Mesodermal cell (in vitro differentiated cells): ENCODE measurements around the gene ANKRD2.
"Not testable (repeated sequence)": the region's sequence is repeated elsewhere in the genome, so short reads cannot be mapped to it uniquely, and the experiment has no call there.

Source experiments
- H3K27ac ChIP-seq: 2 replicates; pipeline ENCODE4 v1.7.0; 2013; ENCODE audit warnings: mild to moderate bottlenecking, low read depth, low read length, moderate library complexity; ENCODE audit not compliant: severe bottlenecking
- H3K36me3 ChIP-seq: 2 replicates; pipeline ENCODE4 v1.7.1; 2013; ENCODE audit warnings: mild to moderate bottlenecking, low read length, moderate library complexity; ENCODE audit not compliant: control insufficient read depth, insufficient read depth
- H3K4me1 ChIP-seq: one replicate; pipeline ENCODE4 v1.7.1; 2013; ENCODE audit warnings: mild to moderate bottlenecking, low read length; ENCODE audit not compliant: insufficient read depth, control insufficient read depth, poor library complexity, severe bottlenecking
- H3K4me3 ChIP-seq: 2 replicates; pipeline ENCODE4 v1.7.0; 2013; ENCODE audit warnings: low read length, control low read depth, mild to moderate bottlenecking; ENCODE audit not compliant: insufficient read depth, poor library complexity, severe bottlenecking; ENCODE audit errors: extremely low read depth
- H3K9me3 ChIP-seq: 2 replicates; pipeline ENCODE4 v1.7.1; 2013; ENCODE audit warnings: mild to moderate bottlenecking, low read length, moderate library complexity; ENCODE audit not compliant: control insufficient read depth
- WGBS, 2 experiments: methylation state at CpG; one replicate each; pipeline ENCODE4 v1.1.5; 2013; ENCODE audit warnings: missing lambda C conversion rate in 2 of 2; ENCODE audit not compliant: insufficient coverage in 2 of 2; 5-methylcytosine and 5-hydroxymethylcytosine counted together

Gene ANKRD2

GRCh38 chr10:97562329-97562728, 10.2 kb upstream of the ANKRD2 start:
- not testable (repeated sequence) for H3K27ac ChIP-seq, H3K36me3 ChIP-seq, H3K4me1 ChIP-seq, H3K9me3 ChIP-seq, H3K4me3 ChIP-seq
- WGBS, 2 experiments: 94 to 100% methylated on average over 3 of the region's 5 CpGs

GRCh38 chr10:97563337-97563736, 9.2 kb upstream of the ANKRD2 start:
- Histone ChIP-seq H3K27ac (no peak overlapping the region), H3K4me3 (no peak overlapping the region), H3K36me3 (peaks cover 3% of the 10 kb centered on the region), H3K4me1 (peaks cover 2% of the 10 kb centered on the region), H3K9me3 (no peaks in the 10 kb centered on the region)
- 98 to 100% methylated on average over 3 to 4 of the region's 4 CpGs for WGBS, 2 experiments

GRCh38 chr10:97564776-97565175, 7.8 kb upstream of the ANKRD2 start:
- 95 to 96% methylated on average over 3 to 4 of the region's 4 CpGs for WGBS, 2 experiments
- no peak overlapping the region for H3K27ac ChIP-seq
- peaks cover 2% of the 10 kb centered on the region for H3K4me1 ChIP-seq
- no peak overlapping the region for H3K4me3 ChIP-seq
- H3K36me3 ChIP-seq: peaks cover 18% of the 10 kb centered on the region
- no peaks in the 10 kb centered on the region for H3K9me3 ChIP-seq

GRCh38 chr10:97566336-97566996, 6.1 kb upstream of the ANKRD2 start:
- peaks cover 28% of the 10 kb centered on the region for H3K36me3 ChIP-seq
- peaks cover 2% of the 10 kb centered on the region for H3K4me1 ChIP-seq
- H3K9me3 ChIP-seq: no peaks in the 10 kb centered on the region
- WGBS, 2 experiments: 100% methylated on average over 1 of the region's 2 CpGs; no CpG with 5 or more reads in 1 of the 2 experiments
- no peak overlapping the region for H3K4me3 ChIP-seq
- H3K27ac ChIP-seq: no peak overlapping the region

GRCh38 chr10:97567891-97568290, 4.7 kb upstream of the ANKRD2 start:
- peaks cover 6% of the 10 kb centered on the region for H3K4me1 ChIP-seq
- WGBS, 2 experiments: 91 to 95% methylated on average over 12 to 14 of the region's 15 CpGs

GRCh38 chr10:97570146-97570788, 2.3 kb upstream of the ANKRD2 start:
- Histone ChIP-seq H3K9me3 (no peaks in the 10 kb centered on the region), H3K36me3 (peaks cover 28% of the 10 kb centered on the region), H3K4me3 (no peak overlapping the region), H3K4me1 (peaks cover 22% of the 10 kb centered on the region), H3K27ac (no peak overlapping the region)
- WGBS, 2 experiments: 97% methylated on average over 29 to 33 of the region's 33 CpGs

More at GRCh38 chr10:97567891-97568290, 4.7 kb upstream of the ANKRD2 start:
- no peaks in the 10 kb centered on the region for H3K9me3 ChIP-seq
- peaks cover 28% of the 10 kb centered on the region for H3K36me3 ChIP-seq
- no peak overlapping the region for H3K27ac ChIP-seq
- H3K4me3 ChIP-seq: no peak overlapping the region

- Histone ChIP-seq H3K4me1 (peaks cover 22% of the 10 kb centered on the region), H3K4me3 (no peak overlapping the region), H3K9me3 (no peaks in the 10 kb centered on the region), H3K36me3 (peaks cover 28% of the 10 kb centered on the region), H3K27ac (no peak overlapping the region)
- 91 to 96% methylated on average over 3 to 4 of the region's 5 CpGs for WGBS, 2 experiments
Measured at GRCh38 chr10:97570789-97571471, 1.6 kb upstream of the ANKRD2 start.

- Histone ChIP-seq H3K9me3 (no peaks in the 10 kb centered on the region), H3K27ac (no peak overlapping the region), H3K4me3 (no peak overlapping the region), H3K4me1 (peaks cover 22% of the 10 kb centered on the region), H3K36me3 (peaks cover 28% of the 10 kb centered on the region)
- 86 to 93% methylated on average over 3 of the region's 3 CpGs for WGBS, 2 experiments
Measured at GRCh38 chr10:97571622-97572021, 957 bp upstream of the ANKRD2 start.

- Histone ChIP-seq H3K9me3 (no peaks in the 10 kb centered on the region), H3K36me3 (peaks cover 28% of the 10 kb centered on the region), H3K27ac (no peak overlapping the region), H3K4me3 (no peak overlapping the region), H3K4me1 (peaks cover 22% of the 10 kb centered on the region)
- 100% methylated on average over 1 of the region's 2 CpGs for WGBS, 2 experiments
Measured at GRCh38 chr10:97573021-97573420, 442 bp downstream of the ANKRD2 start.

GRCh38 chr10:97573672-97574071, 1.1 kb downstream of the ANKRD2 start:
- WGBS, 2 experiments: 67 to 73% methylated on average over 1 to 2 of the region's 2 CpGs
- Histone ChIP-seq H3K27ac (no peak overlapping the region), H3K4me3 (no peak overlapping the region), H3K36me3 (peaks cover 22% of the 10 kb centered on the region), H3K9me3 (no peaks in the 10 kb centered on the region), H3K4me1 (peaks cover 22% of the 10 kb centered on the region)
